D721Med (cell line): Measurements from ENCODE around the gene MED26.

Source experiments
- DNase-seq: peaks from one replicate; pipeline ENCODE4 v3.0.0; 2011; ENCODE audit warnings: low spot score; ENCODE audit not compliant: insufficient read length
- FAIRE-seq: peaks from 2 replicates; lab custom pipeline; 2011; peaks lifted over from hg19 to GRCh38; lab: Jason Lieb, UNC
- TF ChIP-seq, protein P1 (sequence below): IDR thresholded peaks from 2 replicates; pipeline ENCODE4 v1.5.1; 2012; ENCODE audit warnings: mild to moderate bottlenecking, control low read depth; ENCODE audit not compliant: insufficient read depth; ENCODE audit errors: missing control alignments

The MED26 gene

DNA sequence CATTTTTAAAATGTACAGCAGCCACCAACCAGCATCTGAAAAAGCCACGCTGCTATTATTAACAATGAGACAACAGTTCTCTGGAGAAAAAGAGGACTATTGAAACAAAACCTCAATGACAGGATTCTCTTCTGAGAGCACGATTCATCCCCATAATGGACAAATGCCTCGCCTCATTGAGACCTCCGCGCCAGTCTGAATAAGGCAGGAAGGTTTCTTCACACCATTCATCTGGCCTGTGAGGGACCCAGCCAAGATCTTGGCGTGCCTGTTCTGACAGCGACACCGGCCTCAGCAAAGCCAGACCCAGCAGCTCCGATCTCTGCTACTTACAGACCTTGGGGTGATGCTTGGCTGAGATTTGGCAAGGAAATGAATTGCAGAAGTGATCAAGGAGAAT lies 17.1 kb upstream of the MED26 start:
- TF ChIP-seq, protein P1, sequence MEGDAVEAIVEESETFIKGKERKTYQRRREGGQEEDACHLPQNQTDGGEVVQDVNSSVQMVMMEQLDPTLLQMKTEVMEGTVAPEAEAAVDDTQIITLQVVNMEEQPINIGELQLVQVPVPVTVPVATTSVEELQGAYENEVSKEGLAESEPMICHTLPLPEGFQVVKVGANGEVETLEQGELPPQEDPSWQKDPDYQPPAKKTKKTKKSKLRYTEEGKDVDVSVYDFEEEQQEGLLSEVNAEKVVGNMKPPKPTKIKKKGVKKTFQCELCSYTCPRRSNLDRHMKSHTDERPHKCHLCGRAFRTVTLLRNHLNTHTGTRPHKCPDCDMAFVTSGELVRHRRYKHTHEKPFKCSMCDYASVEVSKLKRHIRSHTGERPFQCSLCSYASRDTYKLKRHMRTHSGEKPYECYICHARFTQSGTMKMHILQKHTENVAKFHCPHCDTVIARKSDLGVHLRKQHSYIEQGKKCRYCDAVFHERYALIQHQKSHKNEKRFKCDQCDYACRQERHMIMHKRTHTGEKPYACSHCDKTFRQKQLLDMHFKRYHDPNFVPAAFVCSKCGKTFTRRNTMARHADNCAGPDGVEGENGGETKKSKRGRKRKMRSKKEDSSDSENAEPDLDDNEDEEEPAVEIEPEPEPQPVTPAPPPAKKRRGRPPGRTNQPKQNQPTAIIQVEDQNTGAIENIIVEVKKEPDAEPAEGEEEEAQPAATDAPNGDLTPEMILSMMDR, result no peak
- DNase-seq (no peak), FAIRE-seq (no peak)

DNA sequence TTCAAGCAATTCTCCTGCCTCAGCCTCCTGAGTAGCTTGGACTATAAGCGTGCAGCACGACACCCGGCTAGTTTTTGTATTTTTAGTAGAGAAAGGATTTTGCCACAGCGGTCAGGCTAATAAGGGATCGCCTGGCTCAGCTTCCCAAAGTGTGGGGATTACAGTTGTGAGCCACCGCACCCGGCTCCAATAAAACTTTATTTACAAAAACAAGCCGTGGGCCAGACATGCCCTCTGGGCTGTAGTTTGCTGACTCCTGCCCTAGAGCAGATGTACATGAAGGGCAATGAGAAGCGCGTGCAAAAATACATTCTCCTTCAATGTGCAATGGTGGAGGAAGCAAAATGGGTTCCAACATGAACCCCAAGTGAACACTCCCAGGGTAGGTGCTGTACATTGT lies 13.7 kb upstream of the MED26 start:
- TF ChIP-seq, protein P1, result no peak
- DNase-seq, result no peak
- FAIRE-seq, result no peak

DNA sequence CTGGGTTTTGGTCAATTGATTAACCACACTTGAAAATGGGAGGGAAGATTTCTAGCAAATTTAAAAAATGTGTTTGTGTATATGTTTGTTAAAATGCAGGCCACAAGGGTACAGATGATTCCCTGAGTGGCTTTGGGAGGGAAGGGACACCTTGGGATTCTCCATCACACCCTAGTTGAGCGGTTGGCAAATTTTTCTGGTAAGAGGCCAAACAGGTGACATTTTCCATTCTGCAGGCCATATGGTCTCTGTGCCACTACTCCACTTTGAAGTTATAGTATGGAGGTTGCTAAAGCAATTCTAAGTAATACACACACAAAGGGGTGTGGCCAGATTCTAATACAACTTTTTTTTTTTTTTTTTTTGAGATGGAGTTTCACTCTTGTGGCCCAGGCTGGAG lies 12.9 kb upstream of the MED26 start:
- DNase-seq (no peak), FAIRE-seq (no peak)
- TF ChIP-seq, protein P1, result no peak

DNA sequence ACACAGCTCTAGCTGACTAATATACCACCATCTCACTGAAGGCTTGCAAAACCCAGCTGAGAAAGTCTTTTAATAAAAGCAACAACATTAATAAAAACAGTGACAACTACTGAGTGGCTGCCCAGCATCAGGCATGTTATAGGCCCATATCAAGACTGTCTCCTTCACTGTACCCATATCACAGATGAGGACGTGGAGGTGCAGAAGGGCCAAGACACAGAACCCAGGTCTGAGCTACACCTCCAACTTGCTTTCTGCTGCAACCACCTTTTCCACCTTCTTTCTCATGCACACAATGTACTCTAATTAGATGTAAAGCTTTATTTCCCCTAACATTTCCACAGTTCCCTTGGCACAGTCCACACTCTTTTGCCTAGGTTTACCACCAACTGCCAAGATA lies 10.7 kb upstream of the MED26 start:
- no peak for FAIRE-seq
- DNase-seq, result no peak
- TF ChIP-seq, protein P1, result no peak

DNA sequence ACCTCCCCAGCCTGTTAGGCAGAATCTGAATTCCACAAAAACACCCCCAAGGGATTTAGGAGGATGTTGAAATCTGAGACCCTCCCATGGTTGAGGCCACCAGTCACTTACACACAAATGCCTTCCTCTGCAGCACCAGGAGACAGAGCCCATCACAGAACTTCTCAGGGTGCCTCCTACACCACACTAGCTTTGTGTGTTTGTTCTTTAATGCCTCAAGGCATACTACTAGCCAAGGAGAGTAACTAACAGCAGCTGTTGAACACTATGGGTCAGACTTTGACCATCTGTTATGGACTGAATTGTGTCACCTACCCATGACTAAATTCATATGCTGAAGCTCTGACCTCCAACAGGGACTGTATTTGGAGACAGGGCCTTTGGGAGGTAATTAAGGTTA lies 9.5 kb upstream of the MED26 start:
- FAIRE-seq, result no peak
- no peak for DNase-seq
- TF ChIP-seq, protein P1, result no peak

DNA sequence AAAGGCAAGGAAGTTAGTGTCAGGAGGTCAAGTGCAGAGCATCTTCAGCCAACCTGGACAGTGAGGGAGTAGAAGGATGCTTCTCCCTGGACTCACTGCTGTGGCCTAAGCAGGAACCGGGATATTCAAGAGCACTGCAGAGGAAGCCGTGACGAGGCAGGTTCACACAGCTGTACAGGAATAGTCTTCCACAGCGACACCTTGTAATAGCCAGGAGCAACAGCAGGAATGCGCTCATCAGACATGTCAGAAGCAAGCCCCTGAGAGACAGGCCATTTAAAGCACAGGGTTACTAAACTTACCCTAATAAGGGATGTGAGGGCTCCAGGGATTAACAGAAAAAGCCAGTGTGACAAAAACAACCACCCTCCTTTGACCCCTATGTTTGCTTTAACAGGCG lies 3.5 kb upstream of the MED26 start:
- TF ChIP-seq, protein P1, result no peak
- FAIRE-seq (no peak), DNase-seq (no peak)

DNA sequence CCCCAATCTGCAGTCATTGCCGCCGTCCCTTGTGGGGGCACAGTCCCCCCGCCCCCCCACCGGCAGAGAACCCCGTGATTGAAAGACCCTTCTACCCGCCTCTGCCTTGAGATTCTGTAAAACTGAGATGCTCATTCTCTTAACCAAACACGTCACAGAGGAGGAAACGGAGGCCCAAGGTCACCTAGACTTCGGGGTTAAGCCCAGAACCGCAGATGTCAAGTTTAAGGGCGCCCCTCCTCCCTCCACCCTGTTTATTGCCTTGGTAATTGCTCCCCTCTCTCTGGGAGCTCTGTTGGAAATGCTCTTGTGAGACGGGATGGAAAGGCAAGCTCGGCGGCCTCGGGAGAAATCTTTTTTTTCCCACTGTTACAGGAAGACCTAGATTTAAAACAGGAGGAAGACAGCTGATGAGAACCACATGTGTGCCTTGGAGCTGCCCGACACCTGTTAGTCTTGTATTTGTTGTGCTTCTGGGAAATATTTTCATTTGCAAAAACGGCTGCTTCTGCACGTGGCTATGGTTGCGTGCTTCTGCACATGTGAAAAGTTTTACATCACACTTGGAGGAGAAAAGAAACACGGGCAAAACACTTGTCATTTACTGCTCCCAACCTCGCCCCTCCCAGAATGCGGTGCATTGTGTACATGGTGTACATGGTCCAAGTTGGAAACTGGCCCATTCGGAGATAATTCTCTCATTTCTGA lies 1.1 kb upstream of the MED26 start:
- DNase-seq (no peak), FAIRE-seq (no peak)
- TF ChIP-seq, protein P1, result no peak
